Hypothalamus (tissue), 51 donors: ENCODE data around the gene VPS18.

Experiments used
- DNase-seq, 51 donors: peaks; one replicate each; lab custom pipeline; 2025; lab: John Stamatoyannopoulos, UW

The VPS18 gene

DNA sequence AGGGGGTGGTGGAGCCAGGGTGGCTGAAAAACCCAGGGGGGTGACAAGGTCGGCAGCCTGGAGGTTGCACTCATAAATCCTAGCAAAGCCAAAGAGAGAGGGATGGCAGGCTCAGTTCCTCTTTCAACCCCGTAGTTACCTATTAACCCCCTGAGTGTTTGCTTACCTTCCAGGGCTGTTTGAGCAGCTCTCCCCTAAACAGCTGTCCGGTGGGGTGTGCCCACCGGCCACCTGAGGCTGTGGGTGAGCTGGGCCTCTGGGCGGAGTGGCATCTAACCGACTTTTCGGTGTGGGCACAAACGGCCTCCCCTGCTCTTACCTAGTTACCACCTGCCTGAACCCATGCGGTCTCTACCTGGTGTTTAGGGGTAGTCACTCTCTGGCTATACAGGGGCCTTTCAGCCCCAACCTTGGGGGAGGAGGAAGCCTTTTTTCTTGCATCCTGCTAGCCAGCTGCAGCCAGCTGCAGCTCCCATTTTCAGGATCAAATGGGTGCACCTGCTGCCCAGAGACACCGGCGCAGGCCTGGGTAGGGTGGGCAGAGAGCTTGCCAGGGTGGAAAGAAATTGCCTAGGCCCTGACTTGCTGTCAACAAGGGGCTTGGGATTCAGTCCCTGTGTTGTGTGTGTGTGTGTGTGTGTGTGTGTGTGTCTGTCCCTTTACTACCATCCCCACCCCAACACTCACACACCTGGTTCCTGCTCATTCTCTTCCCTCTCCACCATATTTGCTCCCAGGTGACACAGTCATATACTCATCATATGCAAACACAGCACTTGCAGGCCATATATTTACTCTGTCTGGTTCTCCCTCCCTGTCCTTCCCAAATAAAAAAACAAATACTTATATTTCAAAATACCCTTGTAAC is 38.6 kb downstream of the VPS18 start:
- DNase-seq: no peak

DNA sequence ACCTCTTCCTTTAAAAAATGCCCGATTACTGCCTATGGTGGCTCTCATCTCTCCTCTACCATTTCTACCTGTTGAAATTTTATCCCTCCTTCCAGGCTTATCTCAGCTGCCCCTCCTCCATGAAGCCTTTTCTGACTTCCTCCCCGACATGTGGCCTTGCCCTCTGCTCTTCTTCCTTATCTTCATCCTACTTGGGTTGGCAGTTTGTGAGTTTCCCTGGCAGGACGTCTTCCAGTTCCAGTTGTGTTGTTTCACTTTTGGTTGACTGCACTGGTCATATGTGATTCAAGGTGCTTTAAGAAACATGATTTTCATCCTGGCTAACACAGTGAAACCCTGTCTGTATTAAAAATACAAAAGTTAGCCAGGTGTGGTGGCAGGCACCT is 39.3 kb downstream of the VPS18 start:
- no peak for DNase-seq

GRCh38 chr15:40934457-40934856 is 40.2 kb downstream of the VPS18 start:
- DNase-seq: no peak

DNA sequence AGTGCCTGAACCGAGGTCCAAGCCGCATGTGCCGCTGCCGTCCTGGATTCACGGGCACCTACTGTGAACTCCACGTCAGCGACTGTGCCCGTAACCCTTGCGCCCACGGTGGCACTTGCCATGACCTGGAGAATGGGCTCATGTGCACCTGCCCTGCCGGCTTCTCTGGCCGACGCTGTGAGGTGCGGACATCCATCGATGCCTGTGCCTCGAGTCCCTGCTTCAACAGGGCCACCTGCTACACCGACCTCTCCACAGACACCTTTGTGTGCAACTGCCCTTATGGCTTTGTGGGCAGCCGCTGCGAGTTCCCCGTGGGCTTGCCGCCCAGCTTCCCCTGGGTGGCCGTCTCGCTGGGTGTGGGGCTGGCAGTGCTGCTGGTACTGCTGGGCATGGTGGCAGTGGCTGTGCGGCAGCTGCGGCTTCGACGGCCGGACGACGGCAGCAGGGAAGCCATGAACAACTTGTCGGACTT is 42.0 kb downstream of the VPS18 start:
- no peak for DNase-seq

DNA sequence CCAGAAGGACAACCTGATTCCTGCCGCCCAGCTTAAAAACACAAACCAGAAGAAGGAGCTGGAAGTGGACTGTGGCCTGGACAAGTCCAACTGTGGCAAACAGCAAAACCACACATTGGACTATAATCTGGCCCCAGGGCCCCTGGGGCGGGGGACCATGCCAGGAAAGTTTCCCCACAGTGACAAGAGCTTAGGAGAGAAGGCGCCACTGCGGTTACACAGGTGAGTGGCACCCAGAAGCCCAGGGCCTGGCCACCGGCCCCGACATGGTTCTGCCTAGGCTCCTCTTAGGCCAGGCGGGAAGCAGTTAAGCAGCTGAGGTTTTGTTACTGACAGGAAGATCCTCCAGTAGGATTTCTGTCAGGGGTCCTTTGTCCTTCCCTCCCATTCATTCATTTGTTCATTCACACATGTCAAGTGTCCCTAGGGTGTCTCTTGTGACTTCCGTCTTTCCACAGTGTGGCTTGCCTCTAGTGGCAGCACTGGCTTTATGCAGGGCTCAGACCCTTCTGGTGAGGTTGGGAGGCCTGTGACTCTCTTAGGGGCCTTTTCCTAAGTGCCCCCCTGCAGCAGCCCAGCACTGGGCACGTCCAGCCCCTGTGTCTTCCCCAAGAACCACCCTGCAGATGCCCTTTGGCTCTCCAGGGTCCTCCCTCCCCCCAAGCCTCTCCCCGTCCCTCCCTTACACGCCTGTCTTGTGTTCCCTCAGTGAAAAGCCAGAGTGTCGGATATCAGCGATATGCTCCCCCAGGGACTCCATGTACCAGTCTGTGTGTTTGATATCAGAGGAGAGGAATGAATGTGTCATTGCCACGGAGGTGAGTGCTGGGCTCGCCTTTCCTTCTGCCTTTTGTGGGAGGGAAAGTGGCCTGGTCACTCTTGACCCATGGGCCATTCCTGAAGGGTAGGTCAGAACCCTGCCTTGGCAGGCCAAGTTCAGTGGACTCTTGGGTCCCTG is 42.7 kb downstream of the VPS18 start:
- no peak for DNase-seq

DNA sequence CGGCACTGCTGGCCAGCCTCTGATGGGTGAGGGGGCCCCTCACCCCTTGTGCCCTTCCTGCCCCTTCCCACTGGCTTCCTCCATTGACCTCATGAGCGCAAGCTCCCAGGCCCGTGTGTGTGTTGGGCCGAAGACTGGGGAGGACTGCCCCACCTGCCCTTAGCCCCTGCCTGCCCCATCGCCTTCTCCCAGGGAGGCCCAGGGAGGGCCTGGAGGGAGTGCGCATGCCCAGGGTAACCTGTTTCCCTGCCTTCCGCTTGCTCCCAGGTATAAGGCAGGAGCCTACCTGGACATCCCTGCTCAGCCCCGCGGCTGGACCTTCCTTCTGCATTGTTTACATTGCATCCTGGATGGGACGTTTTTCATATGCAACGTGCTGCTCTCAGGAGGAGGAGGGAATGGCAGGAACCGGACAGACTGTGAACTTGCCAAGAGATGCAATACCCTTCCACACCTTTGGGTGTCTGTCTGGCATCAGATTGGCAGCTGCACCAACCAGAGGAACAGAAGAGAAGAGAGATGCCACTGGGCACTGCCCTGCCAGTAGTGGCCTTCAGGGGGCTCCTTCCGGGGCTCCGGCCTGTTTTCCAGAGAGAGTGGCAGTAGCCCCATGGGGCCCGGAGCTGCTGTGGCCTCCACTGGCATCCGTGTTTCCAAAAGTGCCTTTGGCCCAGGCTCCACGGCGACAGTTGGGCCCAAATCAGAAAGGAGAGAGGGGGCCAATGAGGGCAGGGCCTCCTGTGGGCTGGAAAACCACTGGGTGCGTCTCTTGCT is 43.7 kb downstream of the VPS18 start:
- no peak for DNase-seq

GRCh38 chr15:40938536-40938870 is 44.3 kb downstream of the VPS18 start:
- no peak for DNase-seq

DNA sequence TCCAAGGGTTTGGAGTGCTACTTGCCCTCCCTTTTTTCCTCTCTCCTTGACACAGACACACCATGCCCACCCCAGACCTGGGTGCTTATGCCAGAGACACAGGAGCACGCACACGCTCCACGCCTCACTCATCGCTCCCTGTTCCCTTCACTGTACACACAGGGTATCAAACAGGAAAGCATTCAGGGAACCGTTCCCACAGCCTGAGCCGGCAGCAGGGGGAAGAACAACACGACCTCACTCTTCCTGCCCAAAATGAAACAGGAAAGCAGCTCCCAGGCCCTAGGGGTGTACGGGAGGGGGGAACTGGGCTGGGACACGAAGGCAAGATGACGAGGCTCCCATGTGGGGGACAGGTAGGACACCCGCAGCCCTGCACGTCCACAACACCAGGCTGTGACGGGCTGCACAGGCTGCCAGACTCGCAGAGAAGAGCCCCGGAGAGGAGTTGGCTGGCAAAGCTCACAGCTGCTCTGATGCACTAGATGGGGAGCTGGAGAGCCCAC is 46.1 kb downstream of the VPS18 start:
- peak in 2 of 51 donors; percentile 12 to 18 for DNase-seq

DNA sequence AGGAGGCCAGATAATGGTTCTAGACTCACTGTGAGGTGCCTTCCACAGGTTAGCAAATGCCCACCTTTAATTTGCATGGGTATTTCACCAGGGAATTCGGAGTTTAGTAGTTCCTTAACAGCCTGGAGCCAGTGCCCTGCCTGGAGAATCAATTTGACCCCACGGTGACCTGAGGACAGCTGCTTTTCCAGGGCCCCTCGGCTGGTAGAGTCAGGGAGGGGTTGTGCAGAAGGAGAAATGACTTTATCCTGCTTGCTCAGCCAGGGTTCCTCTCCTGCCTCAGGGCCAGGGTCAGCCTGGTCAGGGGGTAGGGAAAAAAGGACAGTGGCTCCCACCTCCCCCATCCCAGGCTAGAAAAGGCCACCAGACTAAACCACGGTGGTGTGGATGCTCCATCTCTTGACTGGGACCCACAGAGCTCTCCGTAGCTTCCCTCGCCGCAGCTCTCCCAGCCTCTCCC is 46.8 kb downstream of the VPS18 start:
- DNase-seq: no peak

- peak in 38 of 51 donors; percentile 15 to 78 (median 42) for DNase-seq
Measured at GRCh38 chr15:40941528-40942336, 47.5 kb downstream of the VPS18 start.

GRCh38 chr15:40942337-40942854 is 48.1 kb downstream of the VPS18 start:
- no peak for DNase-seq

DNA sequence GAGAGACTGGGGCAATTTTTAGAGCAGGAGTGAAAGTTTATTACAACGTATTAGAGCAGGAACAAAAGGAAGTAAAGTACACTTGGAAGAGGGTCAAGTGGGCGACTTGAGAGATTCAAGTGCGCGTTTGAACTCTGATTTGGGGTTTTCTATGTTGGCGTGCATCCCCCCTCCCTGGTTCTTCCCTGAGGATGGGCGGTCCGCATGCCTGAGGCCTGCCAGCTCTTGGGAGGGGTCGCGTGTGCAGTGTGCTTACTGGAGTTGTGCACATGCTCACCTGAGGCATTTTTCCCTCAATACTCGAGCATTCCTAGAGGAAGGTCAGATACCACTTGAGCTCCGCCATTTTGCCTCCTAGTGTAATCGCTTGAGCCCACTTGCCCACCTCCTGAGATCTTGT is 48.6 kb downstream of the VPS18 start:
- no peak for DNase-seq

GRCh38 chr15:40943764-40944365 is 49.6 kb downstream of the VPS18 start:
- DNase-seq: no peak

DNA sequence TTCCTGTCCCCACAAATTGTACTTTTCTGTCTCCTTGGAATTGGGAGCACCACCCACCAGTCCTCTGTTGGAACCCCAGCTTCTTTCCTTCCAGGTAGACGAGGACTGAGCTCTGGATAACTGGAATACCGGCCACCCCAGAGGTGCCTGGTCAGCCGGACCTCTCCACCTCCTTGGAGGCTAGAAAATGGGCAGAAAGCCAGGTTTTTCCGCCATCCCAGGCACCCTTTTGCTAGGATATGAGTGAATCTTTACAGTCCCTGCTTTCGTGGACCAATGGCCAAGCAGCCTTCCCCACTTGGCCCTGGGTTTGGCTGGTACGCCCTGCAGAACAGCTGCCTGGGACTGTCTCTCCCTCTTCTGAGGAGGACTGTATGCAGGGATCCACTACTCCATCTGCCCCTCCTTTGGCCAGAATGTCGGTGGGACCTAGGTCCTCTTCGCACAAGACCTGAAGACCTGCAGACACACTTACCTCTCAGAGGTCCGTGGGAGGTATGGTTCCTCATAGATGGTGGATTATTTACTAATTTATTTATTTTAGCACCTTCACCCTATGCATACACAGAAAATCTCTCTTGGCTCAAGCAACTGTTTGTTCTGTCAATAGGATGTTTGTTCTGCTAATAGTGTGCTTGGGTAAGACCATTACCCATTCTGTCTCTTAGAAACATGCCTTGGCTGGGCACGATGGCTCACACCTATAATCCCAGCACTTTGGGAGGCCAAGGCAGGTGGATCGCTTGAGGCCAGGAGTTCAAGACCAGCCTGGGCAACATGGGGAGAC is 50.5 kb downstream of the VPS18 start:
- no peak for DNase-seq

- no peak for DNase-seq
Measured at GRCh38 chr15:40948706-40949473, 54.6 kb downstream of the VPS18 start.

DNA sequence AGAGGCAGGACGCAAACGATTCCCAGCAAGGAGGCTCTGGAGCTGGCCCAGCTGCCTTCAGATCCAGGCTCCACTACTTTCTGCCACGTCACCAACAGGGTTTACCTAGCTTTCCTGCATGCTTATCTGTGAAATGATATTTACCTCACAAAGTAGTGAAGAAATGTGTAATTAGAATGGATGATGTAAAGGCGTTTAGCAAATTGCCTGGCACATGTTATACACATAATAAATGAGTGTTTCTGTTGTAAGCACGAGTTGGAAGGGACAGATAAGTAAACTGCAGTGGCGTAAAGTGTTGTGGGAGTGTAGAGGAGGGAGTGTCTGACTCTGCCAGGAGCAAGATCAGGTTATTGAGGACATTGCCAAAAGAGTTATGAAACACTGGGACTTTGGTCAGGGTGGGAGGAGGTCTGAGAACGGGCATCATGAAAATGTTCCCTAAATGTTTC is 55.5 kb downstream of the VPS18 start:
- no peak for DNase-seq

- DNase-seq: no peak
Measured at GRCh38 chr15:40951764-40952163, 57.5 kb downstream of the VPS18 start.
